Measurements from ENCODE around the gene UNC5C. TPM values are rescaled to one million over a fixed set of nuclear protein-coding genes. Genes with fewer than 3 reads are reported as not detected.

UNC5C gene
- total RNA-seq, 2 experiments from 2014 or later = not detected

- no peak for DNase-seq
- Mint-ChIP-seq H3K4me1 (no peaks in the 10 kb centered on the region), H3K27ac (no peak overlapping the region), H3K4me3 (no peak overlapping the region), H3K27me3 (no peaks in the 10 kb centered on the region), H3K9me3 (no peaks in the 10 kb centered on the region), H3K36me3 (no peaks in the 10 kb centered on the region)
Observed at GRCh38 chr4:95256108-95256835, 292.5 kb downstream of the UNC5C start.

- DNase-seq = no peak
- Mint-ChIP-seq H3K27ac (no peak overlapping the region), H3K4me1 (no peaks in the 10 kb centered on the region), H3K4me3 (no peak overlapping the region), H3K36me3 (no peaks in the 10 kb centered on the region), H3K27me3 (no peaks in the 10 kb centered on the region), H3K9me3 (no peaks in the 10 kb centered on the region)
Observed at GRCh38 chr4:95255396-95256107, 293.2 kb downstream of the UNC5C start.

DNA sequence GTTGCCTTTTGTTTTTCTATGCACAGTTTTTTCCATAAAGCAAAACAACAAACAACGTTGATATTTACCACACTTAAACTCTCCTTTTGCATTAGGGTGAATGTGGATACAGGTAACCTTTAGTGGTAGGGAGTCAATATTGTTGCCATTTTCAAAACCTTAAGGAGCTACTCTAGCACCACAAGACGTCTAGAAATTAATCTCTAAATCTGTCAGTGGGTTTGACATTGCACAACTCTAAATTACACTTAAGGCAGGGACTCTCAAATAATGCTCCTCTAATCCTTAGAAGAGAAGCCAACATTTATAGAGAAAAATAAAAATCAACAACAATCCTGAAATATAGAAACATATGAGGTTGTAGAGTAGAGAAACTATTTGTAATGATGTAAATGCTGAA lies 297.2 kb downstream of the UNC5C start:
- Mint-ChIP-seq H3K27me3 (no peaks in the 10 kb centered on the region), H3K9me3 (no peaks in the 10 kb centered on the region), H3K27ac (no peak overlapping the region), H3K4me3 (no peak overlapping the region), H3K4me1 (peaks cover 3% of the 10 kb centered on the region), H3K36me3 (no peaks in the 10 kb centered on the region)
- DNase-seq = no peak

DNA sequence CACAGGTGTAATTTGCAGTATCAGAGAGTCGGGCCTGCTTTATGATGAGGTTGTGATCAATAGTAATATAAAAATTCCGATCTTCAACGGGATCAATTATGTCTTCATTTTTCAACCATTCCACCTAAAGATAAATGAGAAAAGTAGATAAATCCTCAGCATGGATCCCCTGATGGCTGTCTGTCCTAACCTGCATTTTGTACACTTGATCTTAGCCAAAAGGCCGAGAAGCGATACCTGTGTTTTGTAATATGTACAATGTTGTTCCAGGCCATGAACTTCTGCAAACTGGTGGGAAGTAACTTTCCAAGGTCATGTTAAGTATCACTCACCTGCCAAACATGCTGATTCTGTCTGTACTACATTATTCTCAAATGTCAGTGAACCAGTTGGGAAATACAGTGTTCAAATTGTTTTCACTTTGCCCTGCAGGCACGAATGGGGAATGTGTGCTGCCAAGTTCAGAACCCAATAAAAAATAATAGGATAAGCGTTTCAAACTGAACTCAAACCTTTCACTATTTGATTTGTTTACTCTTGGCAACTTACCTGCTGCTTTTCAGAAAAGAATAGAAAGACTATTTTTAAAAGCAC lies 298.1 kb downstream of the UNC5C start:
- no peaks in the 10 kb centered on the region for H3K9me3 Mint-ChIP-seq
- no peak overlapping the region for H3K27ac Mint-ChIP-seq
- no peaks in the 10 kb centered on the region for H3K27me3 Mint-ChIP-seq
- H3K4me1 Mint-ChIP-seq = peaks cover 3% of the 10 kb centered on the region
- no peaks in the 10 kb centered on the region for H3K36me3 Mint-ChIP-seq
- H3K4me3 Mint-ChIP-seq = no peak overlapping the region
- DNase-seq = no peak

GRCh38 chr4:95249426-95250021 lies 299.2 kb downstream of the UNC5C start:
- no peak overlapping the region for H3K4me3 Mint-ChIP-seq

DNA sequence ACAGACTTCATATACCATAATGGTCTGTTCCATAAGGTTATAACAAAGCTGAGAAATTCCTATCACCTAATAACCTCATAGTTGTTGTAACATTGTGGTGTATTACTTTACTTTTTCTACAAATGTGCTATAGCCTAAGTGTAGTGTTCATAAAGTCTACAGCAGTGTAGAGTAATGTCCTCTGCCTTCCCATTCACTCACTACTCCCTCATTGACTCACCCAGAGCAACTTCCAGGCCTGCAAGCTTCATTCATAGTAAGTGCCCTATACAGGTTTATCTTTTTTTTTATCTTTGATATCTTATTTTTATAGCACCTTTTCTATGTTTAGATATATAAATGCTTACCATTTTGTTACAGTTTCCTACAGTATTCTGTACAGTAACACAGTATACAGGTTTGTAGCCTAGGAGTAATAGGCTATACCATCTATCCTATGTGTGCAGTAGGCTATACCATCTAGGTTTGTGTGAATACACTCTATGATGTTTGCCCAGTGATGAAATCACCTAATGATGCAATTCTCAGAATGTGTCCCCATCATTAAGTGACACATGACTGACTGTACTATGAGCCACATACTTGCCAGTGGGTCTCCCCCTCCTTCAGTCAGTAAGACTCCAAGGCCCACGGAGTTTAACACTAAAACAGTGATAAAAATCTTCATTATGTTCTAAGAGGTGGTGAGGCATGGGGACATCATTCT lies 299.9 kb downstream of the UNC5C start:
- H3K4me3 Mint-ChIP-seq = no peak overlapping the region
- H3K4me1 Mint-ChIP-seq = peaks cover 3% of the 10 kb centered on the region
- no peak for DNase-seq
- H3K27me3 Mint-ChIP-seq = no peaks in the 10 kb centered on the region
- H3K36me3 Mint-ChIP-seq = no peaks in the 10 kb centered on the region
- H3K27ac Mint-ChIP-seq = no peak overlapping the region
- no peaks in the 10 kb centered on the region for H3K9me3 Mint-ChIP-seq

More at GRCh38 chr4:95249426-95250021, 299.2 kb downstream of the UNC5C start:
- Mint-ChIP-seq H3K27ac (no peak overlapping the region), H3K9me3 (no peaks in the 10 kb centered on the region), H3K36me3 (no peaks in the 10 kb centered on the region), H3K4me1 (peaks cover 3% of the 10 kb centered on the region), H3K27me3 (no peaks in the 10 kb centered on the region)
- no peak for DNase-seq

DNA sequence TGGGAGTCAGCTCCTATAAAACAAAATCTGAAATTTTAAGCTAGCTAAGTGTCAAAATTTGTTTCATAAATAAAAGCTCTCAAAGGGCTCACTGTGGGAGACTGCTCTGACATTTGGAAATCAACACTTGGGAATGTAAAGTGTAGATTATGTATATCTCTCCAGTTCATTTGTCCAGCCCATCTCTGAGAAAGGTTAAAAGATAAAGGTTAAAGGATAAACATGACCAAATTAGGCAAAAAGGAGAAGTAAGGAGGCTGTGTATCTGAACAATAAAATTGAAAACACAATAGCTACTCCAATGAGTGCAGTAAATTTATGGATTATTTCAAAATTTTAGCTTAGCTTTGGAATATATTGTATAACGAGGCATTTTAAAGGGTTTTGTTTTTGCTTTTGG lies 304.9 kb downstream of the UNC5C start:
- Mint-ChIP-seq H3K27ac (no peak overlapping the region), H3K4me3 (no peak overlapping the region)

GRCh38 chr4:95238554-95238953 lies 310.2 kb downstream of the UNC5C start:
- no peaks in the 10 kb centered on the region for H3K27me3 Mint-ChIP-seq
- no peak overlapping the region for H3K4me3 Mint-ChIP-seq
- peaks cover 7% of the 10 kb centered on the region for H3K9me3 Mint-ChIP-seq
- no peaks in the 10 kb centered on the region for H3K36me3 Mint-ChIP-seq
- H3K4me1 Mint-ChIP-seq = no peaks in the 10 kb centered on the region
- no peak for DNase-seq
- H3K27ac Mint-ChIP-seq = no peak overlapping the region

More for the DNA sequence above, 304.9 kb downstream of the UNC5C start:
- Mint-ChIP-seq H3K9me3 (peaks cover under 1% of the 10 kb centered on the region), H3K27me3 (no peaks in the 10 kb centered on the region), H3K36me3 (no peaks in the 10 kb centered on the region), H3K4me1 (no peaks in the 10 kb centered on the region)
- DNase-seq = no peak

GRCh38 chr4:95232358-95233156 lies 316.2 kb downstream of the UNC5C start:
- DNase-seq = no peak
- no peaks in the 10 kb centered on the region for H3K9me3 Mint-ChIP-seq
- H3K4me1 Mint-ChIP-seq = no peaks in the 10 kb centered on the region
- H3K27me3 Mint-ChIP-seq = no peaks in the 10 kb centered on the region
- no peak overlapping the region for H3K4me3 Mint-ChIP-seq
- H3K36me3 Mint-ChIP-seq = no peaks in the 10 kb centered on the region
- H3K27ac Mint-ChIP-seq = no peak overlapping the region

GRCh38 chr4:95231681-95232080 lies 317.1 kb downstream of the UNC5C start:
- H3K36me3 Mint-ChIP-seq = no peaks in the 10 kb centered on the region
- no peak for DNase-seq
- no peaks in the 10 kb centered on the region for H3K4me1 Mint-ChIP-seq
- no peaks in the 10 kb centered on the region for H3K9me3 Mint-ChIP-seq
- no peak overlapping the region for H3K27ac Mint-ChIP-seq
- no peak overlapping the region for H3K4me3 Mint-ChIP-seq
- no peaks in the 10 kb centered on the region for H3K27me3 Mint-ChIP-seq

GRCh38 chr4:95225849-95226248 lies 322.9 kb downstream of the UNC5C start:
- Mint-ChIP-seq H3K27ac (no peak overlapping the region), H3K27me3 (no peaks in the 10 kb centered on the region)
- no peak for DNase-seq

GRCh38 chr4:95224402-95224801 lies 324.4 kb downstream of the UNC5C start:
- H3K4me1 Mint-ChIP-seq = no peaks in the 10 kb centered on the region
- no peak overlapping the region for H3K4me3 Mint-ChIP-seq
- no peaks in the 10 kb centered on the region for H3K9me3 Mint-ChIP-seq
- H3K27ac Mint-ChIP-seq = no peak overlapping the region
- H3K36me3 Mint-ChIP-seq = no peaks in the 10 kb centered on the region
- DNase-seq = no peak
- no peaks in the 10 kb centered on the region for H3K27me3 Mint-ChIP-seq

More at GRCh38 chr4:95225849-95226248, 322.9 kb downstream of the UNC5C start:
- Mint-ChIP-seq H3K4me1 (no peaks in the 10 kb centered on the region), H3K9me3 (no peaks in the 10 kb centered on the region), H3K4me3 (no peak overlapping the region), H3K36me3 (no peaks in the 10 kb centered on the region)

GRCh38 chr4:95220205-95221175 lies 328.3 kb downstream of the UNC5C start:
- no peaks in the 10 kb centered on the region for H3K9me3 Mint-ChIP-seq
- no peaks in the 10 kb centered on the region for H3K36me3 Mint-ChIP-seq
- no peaks in the 10 kb centered on the region for H3K4me1 Mint-ChIP-seq
- H3K4me3 Mint-ChIP-seq = no peak overlapping the region
- no peak overlapping the region for H3K27ac Mint-ChIP-seq
- H3K27me3 Mint-ChIP-seq = no peaks in the 10 kb centered on the region
- no peak for DNase-seq

All from activated naive CD8-positive, alpha-beta T cell treated with anti-CD3 and anti-CD28 coated beads for 36 hours (primary cell).